Ishikawa (cell line): ENCODE results near the gene TCF7L2.

Experiments
- CEBPB ChIP-seq: IDR thresholded peaks from 2 replicates; pipeline ENCODE4 v1.6.1; 2012
- CREB1 ChIP-seq: IDR thresholded peaks from 2 replicates; pipeline ENCODE4 v1.6.1; 2012; ENCODE audit warnings: low read depth
- EGR1 ChIP-seq: IDR thresholded peaks from 2 replicates; pipeline ENCODE4 v1.6.1; 2012
- EP300 ChIP-seq: IDR thresholded peaks from 2 replicates; pipeline ENCODE4 v1.6.1; 2012; ENCODE audit warnings: borderline replicate concordance
- FOXM1 ChIP-seq: IDR thresholded peaks from 2 replicates; pipeline ENCODE4 v1.6.1; 2012; ENCODE audit warnings: low read depth, borderline replicate concordance
- NFIC ChIP-seq: IDR thresholded peaks from 2 replicates; pipeline ENCODE4 v1.6.1; 2012
- RAD21 ChIP-seq: IDR thresholded peaks from 2 replicates; pipeline ENCODE4 v1.6.1; 2012; ENCODE audit warnings: low read depth
- REST ChIP-seq: IDR thresholded peaks from 2 replicates; pipeline ENCODE4 v1.6.1; 2012; ENCODE audit warnings: low read depth, mild to moderate bottlenecking
- TAF1 ChIP-seq: IDR thresholded peaks from 2 replicates; pipeline ENCODE4 v1.6.1; 2012; ENCODE audit warnings: low read depth, mild to moderate bottlenecking
- TCF12 ChIP-seq: IDR thresholded peaks from 2 replicates; pipeline ENCODE4 v1.6.1; 2012; ENCODE audit warnings: low read depth
- TEAD4 ChIP-seq: IDR thresholded peaks from 2 replicates; pipeline ENCODE4 v1.6.1; 2012
- USF1 ChIP-seq: IDR thresholded peaks from 2 replicates; pipeline ENCODE4 v1.6.1; 2012
- YY1 ChIP-seq: IDR thresholded peaks from 2 replicates; pipeline ENCODE4 v1.6.1; 2012; ENCODE audit warnings: low read depth
- ZBTB7A ChIP-seq: IDR thresholded peaks from 2 replicates; pipeline ENCODE4 v1.6.1; 2012; ENCODE audit warnings: low read depth
- TF ChIP-seq, protein P1 (sequence below): IDR thresholded peaks from 2 replicates; pipeline ENCODE4 v1.6.1; 2012

The TCF7L2 gene

GRCh38 chr10:112949875-112950507 is at the start of gene TCF7L2:
Gene TCF7L2, plus strand, starts transcription at chr10:112950247. Its CDS starts 510 bp downstream, at chr10:112950757.
- TF ChIP-seq ZBTB7A = peak; percentile 59
- TF ChIP-seq CEBPB = no peak
- TF ChIP-seq FOXM1 = no peak
- no peak for TF ChIP-seq RAD21
- no peak for TF ChIP-seq TAF1
- TF ChIP-seq REST = no peak
- 0 out of 2 replicates have a peak, but pooled peaks have one; percentile 12 for TF ChIP-seq EP300
- no peak for TF ChIP-seq NFIC
- peak; percentile 42; the same call in 1 of the 2 replicates for TF ChIP-seq TCF12
- no peak for TF ChIP-seq USF1
- no peak for TF ChIP-seq TEAD4
- 0 out of 2 replicates have a peak, but pooled peaks have one; percentile 7 for TF ChIP-seq YY1
- TF ChIP-seq, protein P1, sequence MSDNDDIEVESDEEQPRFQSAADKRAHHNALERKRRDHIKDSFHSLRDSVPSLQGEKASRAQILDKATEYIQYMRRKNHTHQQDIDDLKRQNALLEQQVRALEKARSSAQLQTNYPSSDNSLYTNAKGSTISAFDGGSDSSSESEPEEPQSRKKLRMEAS = peak; percentile 20
- peak; percentile 52; the same call in 1 of the 2 replicates for TF ChIP-seq CREB1
- no peak; the same call in 1 of the 2 replicates for TF ChIP-seq EGR1

DNA sequence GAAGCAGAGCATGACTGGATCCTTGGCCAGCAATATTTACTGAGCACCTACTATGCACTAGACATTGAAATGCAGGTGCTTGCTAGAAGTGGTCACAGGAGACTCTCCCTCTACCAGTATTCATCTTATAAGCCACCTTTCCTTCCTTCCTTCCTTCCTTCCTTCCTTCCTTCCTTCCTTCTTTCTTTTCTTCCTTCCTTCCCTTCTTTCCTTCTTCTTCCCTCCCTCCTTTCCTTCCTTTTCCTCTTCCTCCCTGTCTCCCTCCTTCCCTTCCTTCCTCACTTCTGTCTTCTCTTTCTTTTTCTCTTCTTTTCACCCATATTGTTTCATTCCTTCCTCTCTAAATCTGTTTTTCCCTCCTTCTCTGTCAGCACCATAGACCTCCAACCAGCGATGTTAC is 47.3 kb upstream of the TCF7L2 start:
- TF ChIP-seq TAF1 = no peak
- no peak for TF ChIP-seq USF1
- no peak for TF ChIP-seq NFIC
- TF ChIP-seq EP300 = no peak
- TF ChIP-seq, protein P1 = no peak
- TF ChIP-seq CREB1 = no peak
- no peak for TF ChIP-seq YY1
- TF ChIP-seq RAD21 = no peak
- no peak for TF ChIP-seq REST

DNA sequence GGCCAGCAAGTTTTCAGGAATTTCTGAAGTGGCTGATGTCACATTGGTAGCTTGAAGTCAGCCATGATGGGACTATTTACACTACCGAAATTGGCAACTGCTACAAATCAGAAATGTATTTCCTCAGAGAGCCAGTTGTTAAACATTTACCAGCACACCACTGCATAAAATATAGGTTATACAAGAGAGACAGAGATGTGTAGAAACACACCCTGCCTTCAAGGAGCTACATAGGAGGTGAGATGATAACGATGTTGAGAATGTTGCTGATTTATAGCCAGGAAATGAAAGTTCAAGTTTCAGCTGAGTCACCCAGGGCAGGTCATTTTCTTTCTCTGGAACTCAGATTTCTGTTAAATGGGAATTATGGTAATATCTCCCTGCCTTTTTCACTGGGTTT is 46.0 kb upstream of the TCF7L2 start:
- TF ChIP-seq USF1 (no peak), RAD21 (no peak), YY1 (no peak), ZBTB7A (no peak), CEBPB (no peak), TCF12 (no peak), TAF1 (no peak), EP300 (no peak), REST (no peak), TEAD4 (no peak)
- TF ChIP-seq, protein P1 = no peak

- TF ChIP-seq NFIC = no peak
- no peak for TF ChIP-seq TAF1
- TF ChIP-seq, protein P1 = no peak
- TF ChIP-seq CEBPB = no peak
These were observed 43.1 kb upstream of the TCF7L2 start for GRCh38 chr10:112906945-112907344.
